Left lung (tissue), 10 donors: ENCODE measurements around the gene NEURL1. TPM values are rescaled to one million over a fixed set of nuclear protein-coding genes. Genes with fewer than 3 reads are reported as not detected.

Source experiments
- ATAC-seq: fragments of 200-7000 bp; cut with Tn5 transposase; one replicate; pipeline ENCODE4 v1.9.1; 2020; ENCODE audit warnings: moderate library complexity
- DNase-seq, 4 donors: peaks; one replicate each; pipeline ENCODE4 v3.0.0-alpha.2; 2013 to 2020
- H3K27ac ChIP-seq, 2 donors: fragments of 200-600 bp; sonication (generic) in 1 of 2; one replicate each; pipeline versions ENCODE4 v1.5.0 to v1.8.0; 2020 to 2021
- H3K27me3 ChIP-seq, 2 donors: fragments of 200-600 bp; sonication (generic) in 1 of 2; one replicate each; pipeline versions ENCODE4 v1.5.0 to v1.8.0; 2020 to 2021
- H3K36me3 ChIP-seq, 2 donors: fragments of 200-600 bp; sonication (generic) in 1 of 2; one replicate each; pipeline versions ENCODE4 v1.5.0 to v1.8.0; 2020 to 2021
- H3K4me1 ChIP-seq, 2 donors: fragments of 200-600 bp; one replicate each; pipeline ENCODE4 v1.8.0; 2021
- H3K4me3 ChIP-seq, 2 donors: fragments of 200-600 bp; sonication (generic) in 1 of 2; one replicate each; pipeline versions ENCODE4 v1.5.0 to v1.8.0; 2020 to 2021; ENCODE audit warnings: mild to moderate bottlenecking in 1 of 2
- H3K9me3 ChIP-seq, 2 donors: fragments of 200-600 bp; sonication (generic) in 1 of 2; one replicate each; pipeline versions ENCODE4 v1.5.0 to v1.8.0; 2020 to 2021
- intact Hi-C, 2 donors: fragments of 100-400 bp; cut with DNase I; formaldehyde crosslinking; loops; one replicate each; pipeline versions ENCODE4 v1.11.2 to v1.14.2; 2022
- polyA plus RNA-seq, 6 donors: library from polyadenylated mRNA; unstranded; fragments of 120-200 nt; gene quantifications; one replicate each; pipeline ENCODE4 v1.2.1, GENCODE V29; 2013; ENCODE audit not compliant: insufficient read length in 6 of 6
- total RNA-seq, 2 donors: library from RNA; stranded (reverse); fragmentation: NEBNext Ultra II Directional; extraction: Animal tissue kit (Norgen Biotek cat#: 25700); gene quantifications; one replicate each; pipeline ENCODE4 v1.2.1, GENCODE V29; 2021
- TF ChIP-seq, protein P1 (sequence below), 2 donors: fragments of 200-600 bp; sonication (generic) in 1 of 2; IDR thresholded peaks; one replicate each; pipeline versions ENCODE4 v1.5.0 to v1.8.0; 2021; ENCODE audit warnings: antibody characterized with exemption in 2 of 2
- donor health status: DM: no; HTN: yes; CAD: no.
- donor health status: DM: no; HTN: no; CAD: no.

The NEURL1 gene
- total and polyA plus RNA-seq, 8 donors = 0.76 to 2.1 (median 1.4) TPM

- H3K4me3 ChIP-seq = no peak overlapping the region
- no peak overlapping the region for H3K27ac ChIP-seq
- TF ChIP-seq, protein P1, sequence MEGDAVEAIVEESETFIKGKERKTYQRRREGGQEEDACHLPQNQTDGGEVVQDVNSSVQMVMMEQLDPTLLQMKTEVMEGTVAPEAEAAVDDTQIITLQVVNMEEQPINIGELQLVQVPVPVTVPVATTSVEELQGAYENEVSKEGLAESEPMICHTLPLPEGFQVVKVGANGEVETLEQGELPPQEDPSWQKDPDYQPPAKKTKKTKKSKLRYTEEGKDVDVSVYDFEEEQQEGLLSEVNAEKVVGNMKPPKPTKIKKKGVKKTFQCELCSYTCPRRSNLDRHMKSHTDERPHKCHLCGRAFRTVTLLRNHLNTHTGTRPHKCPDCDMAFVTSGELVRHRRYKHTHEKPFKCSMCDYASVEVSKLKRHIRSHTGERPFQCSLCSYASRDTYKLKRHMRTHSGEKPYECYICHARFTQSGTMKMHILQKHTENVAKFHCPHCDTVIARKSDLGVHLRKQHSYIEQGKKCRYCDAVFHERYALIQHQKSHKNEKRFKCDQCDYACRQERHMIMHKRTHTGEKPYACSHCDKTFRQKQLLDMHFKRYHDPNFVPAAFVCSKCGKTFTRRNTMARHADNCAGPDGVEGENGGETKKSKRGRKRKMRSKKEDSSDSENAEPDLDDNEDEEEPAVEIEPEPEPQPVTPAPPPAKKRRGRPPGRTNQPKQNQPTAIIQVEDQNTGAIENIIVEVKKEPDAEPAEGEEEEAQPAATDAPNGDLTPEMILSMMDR (IDR thresholded peaks at IDR 0.05) = no peak
- intact Hi-C loops = no loop called here
- ATAC-seq (no peak), DNase-seq (no peak)
- H3K36me3 ChIP-seq = no peaks in the 10 kb centered on the region
- no peaks in the 10 kb centered on the region for H3K9me3 ChIP-seq
- peaks cover 5 to 17% of the 10 kb centered on the region in 2 donors for H3K4me1 ChIP-seq
- peaks cover 42 to 73% of the 10 kb centered on the region in 2 donors for H3K27me3 ChIP-seq
Observed at GRCh38 chr10:103492655-103493261, 747 bp upstream of the NEURL1 start.

GRCh38 chr10:103493916-103494877, 692 bp downstream of the NEURL1 start:
- peak in 1 of 4 donors; percentile 81 for DNase-seq
- H3K27me3 ChIP-seq = peaks cover 42 to 69% of the 10 kb centered on the region in 2 donors
- TF ChIP-seq, protein P1 (IDR thresholded peaks at IDR 0.05) = no peak
- H3K9me3 ChIP-seq = no peaks in the 10 kb centered on the region
- peak; percentile 14 for ATAC-seq
- H3K4me3 ChIP-seq = peak overlapping the region; percentile 37 to 41
- H3K27ac ChIP-seq = no peak overlapping the region
- H3K4me1 ChIP-seq = peaks cover 5 to 17% of the 10 kb centered on the region in 2 donors
- H3K36me3 ChIP-seq = no peaks in the 10 kb centered on the region
- intact Hi-C loops = no loop called here

GRCh38 chr10:103495321-103495720, 1.8 kb downstream of the NEURL1 start:
- no peak overlapping the region for H3K27ac ChIP-seq
- no peak overlapping the region for H3K4me3 ChIP-seq

DNA sequence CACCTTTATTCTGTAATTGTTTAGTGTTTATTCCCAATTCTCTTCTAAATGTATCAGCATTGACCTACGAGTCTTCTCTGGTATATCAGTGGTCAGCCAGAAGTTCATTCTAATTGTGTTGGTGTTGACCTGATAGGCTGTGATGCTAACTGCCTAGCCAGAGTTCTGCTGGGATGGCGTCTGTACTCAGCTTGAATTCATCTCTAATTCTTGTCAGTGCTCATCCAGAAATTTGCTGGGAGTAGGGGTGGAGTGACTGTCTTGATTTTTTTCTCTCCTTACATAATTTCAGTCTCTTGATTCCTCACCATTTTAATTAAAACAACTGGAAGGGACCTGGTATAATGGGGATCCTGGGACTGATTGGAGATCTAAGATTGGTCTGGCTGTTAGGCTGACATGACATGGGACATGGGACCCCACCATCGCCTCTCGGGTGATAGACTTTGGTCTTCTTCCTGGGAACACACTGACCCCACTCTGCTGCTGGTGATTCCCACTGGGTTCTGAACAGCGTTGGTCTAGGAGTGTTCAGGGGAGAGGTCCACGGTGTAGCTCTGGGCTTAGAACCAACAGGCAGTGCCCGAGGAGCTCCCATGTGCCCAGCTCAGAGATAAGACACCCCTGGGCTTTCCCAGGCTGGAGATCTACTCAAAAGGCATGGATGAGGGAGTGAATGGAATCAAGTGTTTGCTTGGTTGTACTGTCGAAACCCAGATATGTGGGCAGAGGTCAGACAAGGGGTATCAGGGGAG, 3.8 kb downstream of the NEURL1 start:
- Histone ChIP-seq H3K27me3 (peaks cover 42 to 70% of the 10 kb centered on the region in 2 donors), H3K9me3 (no peaks in the 10 kb centered on the region), H3K27ac (no peak overlapping the region), H3K4me1 (peaks cover 5 to 17% of the 10 kb centered on the region in 2 donors), H3K36me3 (no peaks in the 10 kb centered on the region), H3K4me3 (no peak overlapping the region)
- TF ChIP-seq, protein P1 (IDR thresholded peaks at IDR 0.05) = no peak
- intact Hi-C loops = no loop called here
- no peak for DNase-seq
- no peak for ATAC-seq

More at GRCh38 chr10:103495321-103495720, 1.8 kb downstream of the NEURL1 start:
- Histone ChIP-seq H3K36me3 (no peaks in the 10 kb centered on the region), H3K4me1 (peaks cover 5 to 17% of the 10 kb centered on the region in 2 donors), H3K27me3 (peaks cover 42 to 74% of the 10 kb centered on the region in 2 donors), H3K9me3 (no peaks in the 10 kb centered on the region)
- DNase-seq = no peak
- TF ChIP-seq, protein P1 (IDR thresholded peaks at IDR 0.05) = no peak
- ATAC-seq = no peak
- intact Hi-C loops = no loop called here
